22Rv1 (cell line): Measurements from ENCODE around the gene CALML5.

ENCODE experiments used
- ZFX ChIP-seq: fragments of 450-650 bp; IDR thresholded peaks from 2 replicates; pipeline ENCODE4 v1.6.1; 2017; ENCODE audit warnings: antibody characterized with exemption, borderline replicate concordance
- TF ChIP-seq, protein P1 (sequence below): fragments of 450-650 bp; IDR thresholded peaks from 2 replicates; pipeline ENCODE4 v1.5.1; 2017; ENCODE audit warnings: mild to moderate bottlenecking

DNA sequence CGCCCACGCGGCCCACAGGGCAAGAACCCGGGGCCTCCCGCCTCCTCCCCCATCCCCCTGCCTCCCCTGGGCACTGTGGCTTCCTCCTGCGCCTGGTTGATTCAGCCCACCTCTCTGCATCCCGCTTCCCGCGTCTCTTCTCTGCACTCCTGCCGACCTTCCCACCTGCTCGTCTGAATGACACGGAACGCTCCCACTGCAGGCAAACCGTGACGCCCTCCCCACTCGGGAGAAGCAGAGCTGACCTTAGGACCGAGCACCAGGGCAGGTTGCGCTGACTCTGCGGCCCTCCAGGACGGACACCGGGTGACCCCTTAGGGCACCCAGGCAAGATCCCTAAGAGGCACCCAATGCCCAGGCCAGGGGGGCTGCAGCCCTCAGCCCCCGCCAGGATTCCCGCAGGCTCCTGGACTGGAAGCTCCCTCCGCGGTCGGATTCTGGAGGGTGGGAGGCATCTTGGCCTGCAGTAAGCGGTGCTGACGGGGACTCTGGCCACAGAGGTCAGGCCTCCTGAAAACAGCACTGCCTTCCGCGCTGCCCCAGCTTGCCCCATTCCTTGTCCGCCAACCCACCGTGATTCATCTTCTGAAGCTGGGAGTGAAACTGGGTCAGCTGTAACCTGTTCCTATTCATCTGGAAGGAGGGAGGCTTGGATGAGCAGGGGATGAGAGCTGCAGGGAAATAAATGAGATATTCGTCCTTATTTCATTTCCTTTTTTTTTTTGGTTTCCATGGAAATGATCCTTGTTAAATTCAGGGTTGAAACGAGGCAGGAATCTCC, 26.4 kb upstream of the CALML5 start:
- TF ChIP-seq, protein P1, sequence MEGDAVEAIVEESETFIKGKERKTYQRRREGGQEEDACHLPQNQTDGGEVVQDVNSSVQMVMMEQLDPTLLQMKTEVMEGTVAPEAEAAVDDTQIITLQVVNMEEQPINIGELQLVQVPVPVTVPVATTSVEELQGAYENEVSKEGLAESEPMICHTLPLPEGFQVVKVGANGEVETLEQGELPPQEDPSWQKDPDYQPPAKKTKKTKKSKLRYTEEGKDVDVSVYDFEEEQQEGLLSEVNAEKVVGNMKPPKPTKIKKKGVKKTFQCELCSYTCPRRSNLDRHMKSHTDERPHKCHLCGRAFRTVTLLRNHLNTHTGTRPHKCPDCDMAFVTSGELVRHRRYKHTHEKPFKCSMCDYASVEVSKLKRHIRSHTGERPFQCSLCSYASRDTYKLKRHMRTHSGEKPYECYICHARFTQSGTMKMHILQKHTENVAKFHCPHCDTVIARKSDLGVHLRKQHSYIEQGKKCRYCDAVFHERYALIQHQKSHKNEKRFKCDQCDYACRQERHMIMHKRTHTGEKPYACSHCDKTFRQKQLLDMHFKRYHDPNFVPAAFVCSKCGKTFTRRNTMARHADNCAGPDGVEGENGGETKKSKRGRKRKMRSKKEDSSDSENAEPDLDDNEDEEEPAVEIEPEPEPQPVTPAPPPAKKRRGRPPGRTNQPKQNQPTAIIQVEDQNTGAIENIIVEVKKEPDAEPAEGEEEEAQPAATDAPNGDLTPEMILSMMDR: no peak
- TF ChIP-seq ZFX: no peak
